Right atrium auricular region (tissue), 2 donors: ENCODE results near the gene VRK1. TPM values are rescaled to one million over a fixed set of nuclear protein-coding genes. Genes with fewer than 3 reads are reported as not detected.

Experiments used
- DNase-seq: peaks from one replicate; pipeline ENCODE4 v3.0.0-alpha.2; 2019; ENCODE audit warnings: low spot score
- H3K27ac ChIP-seq, 2 donors: fragments of 200-600 bp; sonication (generic); 1 replicate in 1 of 2; 2 replicates in 1 of 2; pipeline ENCODE4 v1.5.1; 2016 to 2019
- H3K27me3 ChIP-seq, 2 donors: fragments of 200-600 bp; sonication (generic); one replicate each; pipeline versions ENCODE4 v1.5.1 to v1.6.0; 2017 to 2019
- H3K36me3 ChIP-seq: fragments of 200-600 bp; sonication (generic); one replicate; pipeline ENCODE4 v1.5.1; 2016
- H3K4me1 ChIP-seq, 2 donors: fragments of 200-600 bp; sonication (generic); one replicate each; pipeline versions ENCODE4 v1.5.1 to v1.6.0; 2017 to 2019
- H3K4me3 ChIP-seq, 2 donors: fragments of 200-600 bp; sonication (generic); 1 replicate in 1 of 2; 2 replicates in 1 of 2; pipeline ENCODE4 v1.5.1; 2017 to 2019; ENCODE audit warnings: mild to moderate bottlenecking in 1 of 2, moderate library complexity in 1 of 2
- H3K9me3 ChIP-seq, 2 donors: fragments of 200-600 bp; sonication (generic); one replicate each; pipeline ENCODE4 v1.5.1; 2019
- CTCF ChIP-seq, 2 donors: fragments of 200-600 bp; sonication (generic); IDR thresholded peaks; one replicate each; pipeline ENCODE4 v1.5.1; 2019; ENCODE audit warnings: antibody characterized with exemption in 2 of 2
- total RNA-seq, 2 donors: library from RNA; depleted of rRNA; stranded (reverse); fragments of >200 nt; gene quantifications; one replicate each; pipeline ENCODE4 v1.1.0, GENCODE V29; 2016

The VRK1 gene
- total RNA-seq, 2 donors from 2014 or later, result 8.7 to 10.0 TPM

- Histone ChIP-seq H3K27me3 (no peaks in the 10 kb centered on the region), H3K9me3 (no peaks in the 10 kb centered on the region), H3K36me3 (no peaks in the 10 kb centered on the region), H3K4me3 (no peak overlapping the region), H3K4me1 (no peaks in the 10 kb centered on the region), H3K27ac (no peak overlapping the region)
- no peak for DNase-seq
- no peak for TF ChIP-seq CTCF (IDR thresholded peaks at IDR 0.05)
These were observed 91.0 kb downstream of the VRK1 start for GRCh38 chr14:96888158-96888557.

GRCh38 chr14:96888593-96888992, 91.4 kb downstream of the VRK1 start:
- no peak for TF ChIP-seq CTCF (IDR thresholded peaks at IDR 0.05)
- DNase-seq, result no peak
- Histone ChIP-seq H3K36me3 (no peaks in the 10 kb centered on the region), H3K4me1 (no peaks in the 10 kb centered on the region), H3K27me3 (no peaks in the 10 kb centered on the region), H3K27ac (no peak overlapping the region), H3K4me3 (no peak overlapping the region), H3K9me3 (no peaks in the 10 kb centered on the region)

GRCh38 chr14:96889091-96889490, 91.9 kb downstream of the VRK1 start:
- Histone ChIP-seq H3K9me3 (no peaks in the 10 kb centered on the region), H3K4me3 (no peak overlapping the region), H3K4me1 (no peaks in the 10 kb centered on the region), H3K27me3 (no peaks in the 10 kb centered on the region), H3K27ac (no peak overlapping the region), H3K36me3 (no peaks in the 10 kb centered on the region)
- DNase-seq, result no peak
- TF ChIP-seq CTCF (IDR thresholded peaks at IDR 0.05), result no peak

- DNase-seq, result no peak
- H3K4me3 ChIP-seq, result no peak overlapping the region
These were observed 96.9 kb downstream of the VRK1 start for GRCh38 chr14:96893966-96894622.

GRCh38 chr14:96894966-96895365, 97.8 kb downstream of the VRK1 start:
- Histone ChIP-seq H3K27me3 (no peaks in the 10 kb centered on the region), H3K27ac (no peak overlapping the region), H3K4me1 (no peaks in the 10 kb centered on the region), H3K36me3 (no peaks in the 10 kb centered on the region), H3K4me3 (no peak overlapping the region), H3K9me3 (no peaks in the 10 kb centered on the region)
- DNase-seq, result no peak
- no peak for TF ChIP-seq CTCF (IDR thresholded peaks at IDR 0.05)

More at GRCh38 chr14:96893966-96894622, 96.9 kb downstream of the VRK1 start:
- Histone ChIP-seq H3K36me3 (no peaks in the 10 kb centered on the region), H3K27me3 (no peaks in the 10 kb centered on the region), H3K9me3 (no peaks in the 10 kb centered on the region), H3K4me1 (no peaks in the 10 kb centered on the region), H3K27ac (no peak overlapping the region)
- no peak for TF ChIP-seq CTCF (IDR thresholded peaks at IDR 0.05)
